CD14-positive monocyte (primary cell): ENCODE results near the gene MED14. TPM values are rescaled to one million over a fixed set of nuclear protein-coding genes. Genes with fewer than 3 reads are reported as not detected.

Experiments used
- DNase-seq, 3 donors: peaks; one replicate each; pipeline ENCODE4 v3.0.0-alpha.2; 2011 to 2022
- H2AFZ ChIP-seq: 2 replicates; pipeline ENCODE4 v1.6.0; 2012; ENCODE audit warnings: mild to moderate bottlenecking, low read depth, low read length, inconsistent platforms; ENCODE audit not compliant: insufficient read depth, poor library complexity, severe bottlenecking
- H3K27ac ChIP-seq, 2 donors: 1 replicate in 1 of 2; 2 replicates in 1 of 2; pipeline ENCODE4 v1.5.1; 2012 to 2013; ENCODE audit warnings: low read length in 2 of 2, control low read depth in 1 of 2, inconsistent platforms in 1 of 2, low read depth in 1 of 2, mild to moderate bottlenecking in 1 of 2
- H3K27me3 ChIP-seq, 2 donors: one replicate each; pipeline versions ENCODE4 v1.6.0 to v1.6.1; 2011 to 2013; ENCODE audit warnings: low read length in 2 of 2; ENCODE audit not compliant: control insufficient read depth in 2 of 2, insufficient read depth in 2 of 2
- H3K36me3 ChIP-seq, 2 donors: replicated peaks in 1 of 2; 1 replicate in 1 of 2; 2 replicates in 1 of 2; pipeline versions ENCODE4 v1.5.1 to v1.6.1; 2012 to 2013; ENCODE audit warnings: low read length in 2 of 2, control low read depth in 1 of 2, inconsistent platforms in 1 of 2, mild to moderate bottlenecking in 1 of 2; ENCODE audit not compliant: insufficient read depth in 2 of 2, control insufficient read depth in 1 of 2
- H3K4me1 ChIP-seq, 2 donors: 1 replicate in 1 of 2; 2 replicates in 1 of 2; pipeline versions ENCODE4 v1.5.1 to v1.6.1; 2012 to 2013; ENCODE audit warnings: low read length in 2 of 2, control low read depth in 1 of 2, inconsistent platforms in 1 of 2, mild to moderate bottlenecking in 1 of 2, moderate library complexity in 1 of 2; ENCODE audit not compliant: insufficient read depth in 2 of 2, control insufficient read depth in 1 of 2
- H3K4me2 ChIP-seq: replicated peaks from 2 replicates; pipeline ENCODE3; 2012; ENCODE audit warnings: low read length, moderate library complexity, mild to moderate bottlenecking; ENCODE audit not compliant: poor library complexity, severe bottlenecking; ENCODE audit errors: extremely low read depth
- H3K4me3 ChIP-seq, 3 experiments: fragments of 200-600 bp in 1 of 3; sonication (generic) in 1 of 3; replicated peaks in 1 of 3; 1 replicate in 2 of 3; 2 replicates in 1 of 3; pipeline ENCODE4 v1.5.1; 2011 to 2013; ENCODE audit warnings: low read length in 3 of 3, mild to moderate bottlenecking in 3 of 3, control low read depth in 2 of 3, low read depth in 2 of 3, inconsistent platforms in 1 of 3, moderate library complexity in 1 of 3
- H3K79me2 ChIP-seq: 2 replicates; pipeline ENCODE4 v1.6.0; 2012; ENCODE audit warnings: mild to moderate bottlenecking, control low read depth, inconsistent platforms, low read length, moderate library complexity; ENCODE audit not compliant: insufficient read depth
- H3K9ac ChIP-seq: 2 replicates; pipeline ENCODE4 v1.6.0; 2017; ENCODE audit warnings: low read length, mild to moderate bottlenecking; ENCODE audit not compliant: insufficient read depth, poor library complexity, severe bottlenecking
- H3K9me3 ChIP-seq, 2 donors: replicated peaks in 1 of 2; 1 replicate in 1 of 2; 2 replicates in 1 of 2; pipeline versions ENCODE4 v1.5.1 to v1.6.1; 2012 to 2013; ENCODE audit warnings: low read length in 2 of 2, control low read depth in 1 of 2; ENCODE audit not compliant: control insufficient read depth in 1 of 2, insufficient read depth in 1 of 2
- H4K20me1 ChIP-seq: 2 replicates; pipeline ENCODE4 v1.6.0; 2012; ENCODE audit warnings: mild to moderate bottlenecking, low read length, control low read depth, moderate library complexity; ENCODE audit not compliant: insufficient read depth
- H3K27ac Mint-ChIP-seq, 7 donors: one replicate each; pipeline ENCODE4 v1.8.0; 2020; ENCODE audit warnings: mild to moderate bottlenecking in 7 of 7, mixed read lengths in 7 of 7, moderate library complexity in 6 of 7, inconsistent platforms in 2 of 7
- H3K27me3 Mint-ChIP-seq, 3 donors: one replicate each; pipeline ENCODE4 v1.8.0; 2021 to 2022; ENCODE audit warnings: low read depth in 3 of 3, mild to moderate bottlenecking in 3 of 3, mixed read lengths in 3 of 3, moderate library complexity in 3 of 3, inconsistent platforms in 1 of 3
- H3K36me3 Mint-ChIP-seq, 2 donors: one replicate each; pipeline ENCODE4 v1.8.0; 2020; ENCODE audit warnings: mixed read lengths in 2 of 2, inconsistent platforms in 1 of 2, mild to moderate bottlenecking in 1 of 2
- H3K4me1 Mint-ChIP-seq: one replicate; pipeline ENCODE4 v1.8.0; 2020; ENCODE audit warnings: mild to moderate bottlenecking, mixed read lengths
- H3K4me3 Mint-ChIP-seq, 2 donors: one replicate each; pipeline ENCODE4 v1.8.0; 2020; ENCODE audit warnings: mild to moderate bottlenecking in 2 of 2, mixed read lengths in 2 of 2, moderate library complexity in 1 of 2
- H3K9me3 Mint-ChIP-seq, 7 donors: one replicate each; pipeline ENCODE4 v1.8.0; 2020 to 2022; ENCODE audit warnings: mixed read lengths in 7 of 7, mild to moderate bottlenecking in 6 of 7, moderate library complexity in 6 of 7, inconsistent platforms in 2 of 7
- CTCF ChIP-seq: fragments of 200-600 bp; IDR thresholded peaks from one replicate; pipeline ENCODE4 v1.8.0; 2022; ENCODE audit warnings: antibody characterized with exemption, mild to moderate bottlenecking
- WGBS: methylation state at CpG from one replicate; pipeline ENCODE4 v1.1.5; 2013; ENCODE audit warnings: missing lambda C conversion rate; ENCODE audit not compliant: insufficient coverage; 5-methylcytosine and 5-hydroxymethylcytosine counted together
- intact Hi-C, 2 donors: fragments of 100-400 bp; cut with micrococcal nuclease; formaldehyde crosslinking; loops; one replicate each; pipeline versions ENCODE4 v1.15.0 to v1.15.1; 2023
- polyA plus RNA-seq, 3 donors: library from polyadenylated mRNA; depleted of rRNA in 1 of 3; unstranded in 2 of 3; stranded (reverse) in 1 of 3; fragments of 300-500 nt in 2 of 3; fragments of >200 nt in 1 of 3; fragmentation: Illumina TruSeq in 2 of 3; gene quantifications; 1 replicate in 2 of 3; 2 replicates in 1 of 3; pipeline ENCODE4 v1.2.3, GENCODE V29; 2012 to 2021

The MED14 gene
- polyA plus RNA-seq, 3 donors: 3.6 to 20.4 (median 6.8) TPM

GRCh38 chrX:40663078-40663740, 72.1 kb downstream of the MED14 start:
- H4K20me1 ChIP-seq: peaks cover 3% of the 10 kb centered on the region
- H3K27me3 ChIP-seq: peaks cover 0 to 17% of the 10 kb centered on the region in 2 donors
- no peak for DNase-seq
- peaks cover 0 to 4% (median 0%) of the 10 kb centered on the region in 7 donors for H3K9me3 Mint-ChIP-seq
- peaks cover 67 to 89% of the 10 kb centered on the region in 2 donors for H3K36me3 ChIP-seq
- no peaks in the 10 kb centered on the region for H3K79me2 ChIP-seq
- no peak overlapping the region for H3K4me3 Mint-ChIP-seq
- intact Hi-C loops: no loop called here
- peak overlapping the region in 1 of 7 donors; percentile 42 for H3K27ac Mint-ChIP-seq
- TF ChIP-seq CTCF: no peak
- H3K36me3 Mint-ChIP-seq: peaks cover 65 to 84% of the 10 kb centered on the region in 2 donors
- H2AFZ ChIP-seq: no peak overlapping the region
- no peak overlapping the region for H3K27ac ChIP-seq
- no peaks in the 10 kb centered on the region for H3K4me1 ChIP-seq
- H3K4me3 ChIP-seq: no peak overlapping the region
- H3K9ac ChIP-seq: no peak overlapping the region
- no peak overlapping the region for H3K4me2 ChIP-seq
- WGBS: no CpG with 5 or more reads among the region's 3 CpGs
- H3K27me3 Mint-ChIP-seq: peaks cover 0 to 34% (median 0%) of the 10 kb centered on the region in 3 donors
- H3K9me3 ChIP-seq: no peaks in the 10 kb centered on the region
- H3K4me1 Mint-ChIP-seq: no peaks in the 10 kb centered on the region

GRCh38 chrX:40661489-40661888, 73.9 kb downstream of the MED14 start:
- H3K4me2 ChIP-seq: no peak overlapping the region
- no peak overlapping the region for H3K27ac ChIP-seq
- WGBS: no CpG with 5 or more reads among the region's 2 CpGs
- no peaks in the 10 kb centered on the region for H3K79me2 ChIP-seq
- TF ChIP-seq CTCF: no peak
- Mint-ChIP-seq H3K27ac (no peak overlapping the region), H3K9me3 (peaks cover 0 to 4% (median 0%) of the 10 kb centered on the region in 7 donors), H3K4me1 (no peaks in the 10 kb centered on the region), H3K27me3 (peaks cover 0 to 33% (median 0%) of the 10 kb centered on the region in 3 donors), H3K36me3 (peaks cover 57 to 81% of the 10 kb centered on the region in 2 donors), H3K4me3 (no peak overlapping the region)
- H4K20me1 ChIP-seq: no peaks in the 10 kb centered on the region
- no peak overlapping the region for H3K9ac ChIP-seq
- no peak overlapping the region for H2AFZ ChIP-seq
- H3K4me1 ChIP-seq: no peaks in the 10 kb centered on the region
- no peak overlapping the region for H3K4me3 ChIP-seq
- peaks cover 65 to 90% of the 10 kb centered on the region in 2 donors for H3K36me3 ChIP-seq
- H3K9me3 ChIP-seq: no peaks in the 10 kb centered on the region
- no peak for DNase-seq
- intact Hi-C loops: no loop called here
- peaks cover 0 to 14% of the 10 kb centered on the region in 2 donors for H3K27me3 ChIP-seq
